ENCODE results near the gene SEMA3G.

Gene SEMA3G

GRCh38 chr3:52403271-52403841 is 41.5 kb downstream of the SEMA3G start:
- in situ Hi-C loops (cut with HindIII; ENCODE audit: low pct_ligation_motif_present, low pct_unique_long_range_greater_than_20kb, low sequenced_read_pairs) = no loop called here
- no peak for DNase-seq

GRCh38 chr3:52402706-52403270 is 42.1 kb downstream of the SEMA3G start:
- DNase-seq = no peak
- in situ Hi-C loops (cut with HindIII; ENCODE audit: low pct_ligation_motif_present, low pct_unique_long_range_greater_than_20kb, low sequenced_read_pairs) = no loop called here

- no peak for DNase-seq
- in situ Hi-C loops (cut with HindIII; ENCODE audit: low pct_ligation_motif_present, low pct_unique_long_range_greater_than_20kb, low sequenced_read_pairs) = no loop called here
Measured at GRCh38 chr3:52402101-52402521, 42.8 kb downstream of the SEMA3G start.

GRCh38 chr3:52401551-52401950 is 43.4 kb downstream of the SEMA3G start:
- no peak for DNase-seq
- in situ Hi-C loops (cut with HindIII; ENCODE audit: low pct_ligation_motif_present, low pct_unique_long_range_greater_than_20kb, low sequenced_read_pairs) = no loop called here

- in situ Hi-C loops (cut with HindIII; ENCODE audit: low pct_ligation_motif_present, low pct_unique_long_range_greater_than_20kb, low sequenced_read_pairs) = no loop called here
Measured at GRCh38 chr3:52401021-52401420, 43.9 kb downstream of the SEMA3G start.

GRCh38 chr3:52400275-52400793 is 44.6 kb downstream of the SEMA3G start:
- DNase-seq = no peak

More at GRCh38 chr3:52401021-52401420, 43.9 kb downstream of the SEMA3G start:
- no peak for DNase-seq

GRCh38 chr3:52399593-52399992 is 45.3 kb downstream of the SEMA3G start:
- DNase-seq = no peak
- in situ Hi-C loops (cut with HindIII; ENCODE audit: low pct_ligation_motif_present, low pct_unique_long_range_greater_than_20kb, low sequenced_read_pairs) = no loop called here

More at GRCh38 chr3:52400275-52400793, 44.6 kb downstream of the SEMA3G start:
- in situ Hi-C loops (cut with HindIII; ENCODE audit: low pct_ligation_motif_present, low pct_unique_long_range_greater_than_20kb, low sequenced_read_pairs) = no loop called here

GRCh38 chr3:52399131-52399530 is 45.8 kb downstream of the SEMA3G start:
- in situ Hi-C loops (cut with HindIII; ENCODE audit: low pct_ligation_motif_present, low pct_unique_long_range_greater_than_20kb, low sequenced_read_pairs) = no loop called here
- DNase-seq = no peak

GRCh38 chr3:52398670-52399081 is 46.2 kb downstream of the SEMA3G start:
- no peak for DNase-seq
- in situ Hi-C loops (cut with HindIII; ENCODE audit: low pct_ligation_motif_present, low pct_unique_long_range_greater_than_20kb, low sequenced_read_pairs) = no loop called here

GRCh38 chr3:52397676-52398399 is 47.1 kb downstream of the SEMA3G start:
- no peak for DNase-seq
- in situ Hi-C loops (cut with HindIII; ENCODE audit: low pct_ligation_motif_present, low pct_unique_long_range_greater_than_20kb, low sequenced_read_pairs) = no loop called here

GRCh38 chr3:52396907-52397591 is 47.9 kb downstream of the SEMA3G start:
- no peak for DNase-seq
- in situ Hi-C loops (cut with HindIII; ENCODE audit: low pct_ligation_motif_present, low pct_unique_long_range_greater_than_20kb, low sequenced_read_pairs) = no loop called here

- in situ Hi-C loops (cut with HindIII; ENCODE audit: low pct_ligation_motif_present, low pct_unique_long_range_greater_than_20kb, low sequenced_read_pairs) = no loop called here
- no peak for DNase-seq
Measured at GRCh38 chr3:52396011-52396906, 48.6 kb downstream of the SEMA3G start.

GRCh38 chr3:52395503-52395865 is 49.4 kb downstream of the SEMA3G start:
- no peak for DNase-seq
- in situ Hi-C loops (cut with HindIII; ENCODE audit: low pct_ligation_motif_present, low pct_unique_long_range_greater_than_20kb, low sequenced_read_pairs) = no loop called here

GRCh38 chr3:52394751-52395502 is 50.0 kb downstream of the SEMA3G start:
- no peak for DNase-seq
- in situ Hi-C loops (cut with HindIII; ENCODE audit: low pct_ligation_motif_present, low pct_unique_long_range_greater_than_20kb, low sequenced_read_pairs) = no loop called here

- in situ Hi-C loops (cut with HindIII; ENCODE audit: low pct_ligation_motif_present, low pct_unique_long_range_greater_than_20kb, low sequenced_read_pairs) = no loop called here
- no peak for DNase-seq
Measured at GRCh38 chr3:52393959-52394670, 50.8 kb downstream of the SEMA3G start.

- in situ Hi-C loops (cut with HindIII; ENCODE audit: low pct_ligation_motif_present, low pct_unique_long_range_greater_than_20kb, low sequenced_read_pairs) = no loop called here
- no peak for DNase-seq
Measured at GRCh38 chr3:52393131-52393807, 51.6 kb downstream of the SEMA3G start.
